ENCODE data around the gene SPA17.

Gene SPA17

DNA sequence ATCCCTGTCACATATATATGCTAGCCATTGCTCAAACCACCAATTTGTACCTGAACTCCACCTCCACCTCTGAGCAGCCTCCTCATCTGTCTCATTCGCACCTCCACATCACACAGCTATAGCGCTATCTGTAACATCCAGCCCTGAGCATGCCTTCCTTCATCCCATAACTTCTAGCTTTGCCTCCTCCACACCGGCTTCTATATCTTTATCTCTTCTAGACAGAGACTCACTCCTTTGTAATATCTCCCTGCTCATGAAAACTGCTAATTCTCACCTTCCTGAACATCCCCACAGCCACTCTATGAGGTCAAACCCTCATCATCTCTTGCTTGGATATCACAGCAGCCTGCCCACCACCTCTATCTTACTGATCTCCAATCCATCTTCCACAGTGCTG lies 6.1 kb upstream of the SPA17 start:
- no peak overlapping the region for H3K4me3 Mint-ChIP-seq
- no peaks in the 10 kb centered on the region for H3K36me3 Mint-ChIP-seq (ENCODE audit: low read depth)
- no peaks in the 10 kb centered on the region for H3K9me3 Mint-ChIP-seq
- no peak overlapping the region for H3K27ac Mint-ChIP-seq
- peaks cover 8% of the 10 kb centered on the region for H3K27me3 Mint-ChIP-seq (ENCODE audit: low read depth, poor library complexity)
- no peaks in the 10 kb centered on the region for H3K4me1 Mint-ChIP-seq
- DNase-seq: no peak
- TF ChIP-seq, protein P1, sequence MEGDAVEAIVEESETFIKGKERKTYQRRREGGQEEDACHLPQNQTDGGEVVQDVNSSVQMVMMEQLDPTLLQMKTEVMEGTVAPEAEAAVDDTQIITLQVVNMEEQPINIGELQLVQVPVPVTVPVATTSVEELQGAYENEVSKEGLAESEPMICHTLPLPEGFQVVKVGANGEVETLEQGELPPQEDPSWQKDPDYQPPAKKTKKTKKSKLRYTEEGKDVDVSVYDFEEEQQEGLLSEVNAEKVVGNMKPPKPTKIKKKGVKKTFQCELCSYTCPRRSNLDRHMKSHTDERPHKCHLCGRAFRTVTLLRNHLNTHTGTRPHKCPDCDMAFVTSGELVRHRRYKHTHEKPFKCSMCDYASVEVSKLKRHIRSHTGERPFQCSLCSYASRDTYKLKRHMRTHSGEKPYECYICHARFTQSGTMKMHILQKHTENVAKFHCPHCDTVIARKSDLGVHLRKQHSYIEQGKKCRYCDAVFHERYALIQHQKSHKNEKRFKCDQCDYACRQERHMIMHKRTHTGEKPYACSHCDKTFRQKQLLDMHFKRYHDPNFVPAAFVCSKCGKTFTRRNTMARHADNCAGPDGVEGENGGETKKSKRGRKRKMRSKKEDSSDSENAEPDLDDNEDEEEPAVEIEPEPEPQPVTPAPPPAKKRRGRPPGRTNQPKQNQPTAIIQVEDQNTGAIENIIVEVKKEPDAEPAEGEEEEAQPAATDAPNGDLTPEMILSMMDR (IDR thresholded peaks at IDR 0.05): no peak

- no peak overlapping the region for H3K4me3 Mint-ChIP-seq
- TF ChIP-seq, protein P1 (IDR thresholded peaks at IDR 0.05): peak; percentile 75
- H3K36me3 Mint-ChIP-seq (ENCODE audit: low read depth): no peaks in the 10 kb centered on the region
- H3K9me3 Mint-ChIP-seq: no peaks in the 10 kb centered on the region
- H3K27me3 Mint-ChIP-seq (ENCODE audit: low read depth, poor library complexity): peaks cover 9% of the 10 kb centered on the region
- no peak overlapping the region for H3K27ac Mint-ChIP-seq
- H3K4me1 Mint-ChIP-seq: peaks cover 2% of the 10 kb centered on the region
- peak; percentile 46 for DNase-seq
These were observed 4.5 kb upstream of the SPA17 start for GRCh38 chr11:124669193-124669592.

- H3K27me3 Mint-ChIP-seq (ENCODE audit: low read depth, poor library complexity): peaks cover 4% of the 10 kb centered on the region
- no peak overlapping the region for H3K4me3 Mint-ChIP-seq
- H3K9me3 Mint-ChIP-seq: no peaks in the 10 kb centered on the region
- TF ChIP-seq, protein P1 (IDR thresholded peaks at IDR 0.05): no peak
- DNase-seq: no peak
- H3K27ac Mint-ChIP-seq: no peak overlapping the region
- H3K4me1 Mint-ChIP-seq: peaks cover 9% of the 10 kb centered on the region
- H3K36me3 Mint-ChIP-seq (ENCODE audit: low read depth): no peaks in the 10 kb centered on the region
These were observed 3.0 kb upstream of the SPA17 start for GRCh38 chr11:124670732-124671131.

- DNase-seq: no peak
- H3K4me1 Mint-ChIP-seq: peaks cover 9% of the 10 kb centered on the region
- TF ChIP-seq, protein P1 (IDR thresholded peaks at IDR 0.05): no peak
- H3K4me3 Mint-ChIP-seq: peak overlapping the region; percentile 88
- no peaks in the 10 kb centered on the region for H3K9me3 Mint-ChIP-seq
- peaks cover 4% of the 10 kb centered on the region for H3K27me3 Mint-ChIP-seq (ENCODE audit: low read depth, poor library complexity)
- no peak overlapping the region for H3K27ac Mint-ChIP-seq
- no peaks in the 10 kb centered on the region for H3K36me3 Mint-ChIP-seq (ENCODE audit: low read depth)
These were observed 1.0 kb upstream of the SPA17 start for GRCh38 chr11:124672536-124673215.

- no peaks in the 10 kb centered on the region for H3K9me3 Mint-ChIP-seq
- H3K27me3 Mint-ChIP-seq (ENCODE audit: low read depth, poor library complexity): peaks cover 8% of the 10 kb centered on the region
- no peak for DNase-seq
- H3K4me3 Mint-ChIP-seq: peak overlapping the region; percentile 88
- H3K27ac Mint-ChIP-seq: peak overlapping the region; percentile 98
- TF ChIP-seq, protein P1 (IDR thresholded peaks at IDR 0.05): no peak
- H3K4me1 Mint-ChIP-seq: peaks cover 9% of the 10 kb centered on the region
- H3K36me3 Mint-ChIP-seq (ENCODE audit: low read depth): no peaks in the 10 kb centered on the region
These were observed 439 bp downstream of the SPA17 start for GRCh38 chr11:124674168-124674517.

DNA sequence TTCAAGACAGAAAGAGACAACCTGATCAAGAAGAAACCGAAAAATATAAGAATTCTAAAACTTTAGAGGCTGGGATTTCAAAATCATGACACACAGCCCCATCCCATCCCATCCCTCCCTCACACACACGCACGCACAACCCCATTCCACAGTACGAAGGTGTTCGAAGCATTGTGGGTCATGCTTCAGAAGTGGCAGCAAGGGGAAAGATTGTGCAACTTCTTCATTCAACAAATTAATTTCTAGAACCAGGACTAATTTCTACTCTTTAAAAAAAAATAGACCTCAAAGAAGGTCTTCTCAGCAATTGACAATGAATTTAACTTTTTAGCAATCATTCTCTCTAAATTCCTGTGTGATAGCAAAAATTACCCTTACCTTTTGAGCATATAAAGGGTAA lies 867 bp downstream of the SPA17 start:
- Mint-ChIP-seq H3K4me3 (peak overlapping the region; percentile 88), H3K9me3 (no peaks in the 10 kb centered on the region), H3K36me3 (ENCODE audit: low read depth) (no peaks in the 10 kb centered on the region), H3K27me3 (ENCODE audit: low read depth, poor library complexity) (peaks cover 8% of the 10 kb centered on the region), H3K27ac (peak overlapping the region; percentile 98), H3K4me1 (peaks cover 9% of the 10 kb centered on the region)
- TF ChIP-seq, protein P1 (IDR thresholded peaks at IDR 0.05): no peak
- no peak for DNase-seq

Measured in nephron progenitor cell (in vitro differentiated cells).